Measurements from ENCODE around the gene SH3BP1. TPM values are rescaled to one million over a fixed set of nuclear protein-coding genes. Genes with fewer than 3 reads are reported as not detected.

SH3BP1 gene
- total and polyA plus RNA-seq, 9 of the 15 experiments (the other 6 are each of a cell fraction or from before 2014, with no cell fraction given): 0.10 to 36.2 (median 10.4) TPM

- peak; percentile 48 for TF ChIP-seq RBBP5 (IDR thresholded peaks at IDR 0.05; ENCODE audit: borderline replicate concordance, insufficient read depth, low read length, poor library complexity, severe bottlenecking)
- TF ChIP-seq RAD51 (IDR thresholded peaks at IDR 0.05; ENCODE audit: borderline replicate concordance, low read depth): no peak
- no peak for TF ChIP-seq SREBF1 (IDR thresholded peaks at IDR 0.05; ENCODE audit: borderline replicate concordance, low read depth, low read length)
- no peak for TF ChIP-seq DDX20 (tag; IDR thresholded peaks at IDR 0.05; ENCODE audit: low read depth)
- TF ChIP-seq ZSCAN29 (IDR thresholded peaks at IDR 0.05): no peak
- TF ChIP-seq ATF4 (CRISPR knock-in tag; IDR thresholded peaks at IDR 0.05): no peak
- no peak for TF ChIP-seq BHLHE40 (IDR thresholded peaks at IDR 0.05; ENCODE audit: low read length)
- no peak for TF ChIP-seq BCL6 (CRISPR knock-in tag; IDR thresholded peaks at IDR 0.05)
- TF ChIP-seq SREBF2 (CRISPR knock-in tag; IDR thresholded peaks at IDR 0.05): no peak
- TF ChIP-seq NRF1 (conservative IDR thresholded peaks at IDR 0.05 in 1 of 2, IDR thresholded peaks at IDR 0.05 in 1 of 2): peak; percentile 84 to 87
- peak in 1 of 3 experiments; percentile 29; a peak in 1 of 6 replicates for TF ChIP-seq CTCF (IDR thresholded peaks at IDR 0.05 in 2 of 3, conservative IDR thresholded peaks at IDR 0.05 in 1 of 3; ENCODE audit: insufficient read depth in 2 of 3, low read depth in 1 of 3, low read length in 3 of 3)
- TF ChIP-seq ETS1 (conservative IDR thresholded peaks at IDR 0.05; ENCODE audit: control insufficient read depth, low read depth, low read length): peak; percentile 63; the same call in 1 of the 2 replicates
- no peak for TF ChIP-seq KLF10 (CRISPR knock-in tag; IDR thresholded peaks at IDR 0.05)
- TF ChIP-seq RBM14 (IDR thresholded peaks at IDR 0.05; ENCODE audit: borderline replicate concordance, insufficient read depth, low read depth, low read length): no peak
- no peak for TF ChIP-seq ZBTB49 (CRISPR knock-in tag; IDR thresholded peaks at IDR 0.05; ENCODE audit: borderline replicate concordance)
- no peak for TF ChIP-seq ZFP1 (CRISPR knock-in tag; IDR thresholded peaks at IDR 0.05)
- TF ChIP-seq ZNF431 (CRISPR knock-in tag; IDR thresholded peaks at IDR 0.05): no peak
- TF ChIP-seq GABPA (tag; conservative IDR thresholded peaks at IDR 0.05; ENCODE audit: low read depth): peak; percentile 64
- TF ChIP-seq POLR2AphosphoS2 (IDR thresholded peaks at IDR 0.05; ENCODE audit: low read length): no peak
Observed at GRCh38 chr22:37674951-37675929, 35.8 kb downstream of the SH3BP1 start, which contains the start of gene LGALS1 (continued).
